ENCODE results near the gene TMEM106B. TPM values are rescaled to one million over a fixed set of nuclear protein-coding genes. Genes with fewer than 3 reads are reported as not detected.
A peak's percentile ranks its signal among the peaks of the same experiment; 100 is the strongest.

Gene TMEM106B
- total RNA-seq, 3 donors from 2014 or later, result 47.9 to 71.0 (median 61.1) TPM

GRCh38 chr7:12249706-12250105 lies 38.6 kb downstream of the TMEM106B start:
- Histone ChIP-seq H3K4me3 (no peak overlapping the region), H3K4me1 (no peaks in the 10 kb centered on the region), H3K27me3 (no peaks in the 10 kb centered on the region), H3K36me3 (no peaks in the 10 kb centered on the region), H3K9me3 (no peaks in the 10 kb centered on the region), H3K27ac (no peak overlapping the region)
- DNase-seq (ENCODE audit: low spot score in 2 of 2), result no peak
- intact Hi-C loops (cut with DNase I; ENCODE audit: low total_unique reads), result no loop called here
- TF ChIP-seq POLR2AphosphoS5 (IDR thresholded peaks at IDR 0.05) (no peak), POLR2A (IDR thresholded peaks at IDR 0.05) (no peak)
- TF ChIP-seq, protein P1, sequence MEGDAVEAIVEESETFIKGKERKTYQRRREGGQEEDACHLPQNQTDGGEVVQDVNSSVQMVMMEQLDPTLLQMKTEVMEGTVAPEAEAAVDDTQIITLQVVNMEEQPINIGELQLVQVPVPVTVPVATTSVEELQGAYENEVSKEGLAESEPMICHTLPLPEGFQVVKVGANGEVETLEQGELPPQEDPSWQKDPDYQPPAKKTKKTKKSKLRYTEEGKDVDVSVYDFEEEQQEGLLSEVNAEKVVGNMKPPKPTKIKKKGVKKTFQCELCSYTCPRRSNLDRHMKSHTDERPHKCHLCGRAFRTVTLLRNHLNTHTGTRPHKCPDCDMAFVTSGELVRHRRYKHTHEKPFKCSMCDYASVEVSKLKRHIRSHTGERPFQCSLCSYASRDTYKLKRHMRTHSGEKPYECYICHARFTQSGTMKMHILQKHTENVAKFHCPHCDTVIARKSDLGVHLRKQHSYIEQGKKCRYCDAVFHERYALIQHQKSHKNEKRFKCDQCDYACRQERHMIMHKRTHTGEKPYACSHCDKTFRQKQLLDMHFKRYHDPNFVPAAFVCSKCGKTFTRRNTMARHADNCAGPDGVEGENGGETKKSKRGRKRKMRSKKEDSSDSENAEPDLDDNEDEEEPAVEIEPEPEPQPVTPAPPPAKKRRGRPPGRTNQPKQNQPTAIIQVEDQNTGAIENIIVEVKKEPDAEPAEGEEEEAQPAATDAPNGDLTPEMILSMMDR (IDR thresholded peaks at IDR 0.05), result no peak

GRCh38 chr7:12250232-12250631 lies 39.1 kb downstream of the TMEM106B start:
- no peaks in the 10 kb centered on the region for H3K4me1 ChIP-seq
- H3K27me3 ChIP-seq, result no peaks in the 10 kb centered on the region
- no peak for TF ChIP-seq POLR2A (IDR thresholded peaks at IDR 0.05)
- no peak for TF ChIP-seq POLR2AphosphoS5 (IDR thresholded peaks at IDR 0.05)
- TF ChIP-seq, protein P1 (IDR thresholded peaks at IDR 0.05), result no peak
- H3K27ac ChIP-seq, result no peak overlapping the region
- DNase-seq (ENCODE audit: low spot score in 2 of 2), result no peak
- H3K36me3 ChIP-seq, result no peaks in the 10 kb centered on the region
- H3K4me3 ChIP-seq, result no peak overlapping the region
- intact Hi-C loops (cut with DNase I; ENCODE audit: low total_unique reads), result no loop called here
- no peaks in the 10 kb centered on the region for H3K9me3 ChIP-seq

- H3K27ac ChIP-seq, result no peak overlapping the region
- H3K36me3 ChIP-seq, result no peaks in the 10 kb centered on the region
- H3K27me3 ChIP-seq, result no peaks in the 10 kb centered on the region
- no peaks in the 10 kb centered on the region for H3K4me1 ChIP-seq
- TF ChIP-seq POLR2AphosphoS5 (IDR thresholded peaks at IDR 0.05) (no peak), POLR2A (IDR thresholded peaks at IDR 0.05) (no peak)
- TF ChIP-seq, protein P1 (IDR thresholded peaks at IDR 0.05), result no peak
- no peak overlapping the region for H3K4me3 ChIP-seq
- H3K9me3 ChIP-seq, result no peaks in the 10 kb centered on the region
- intact Hi-C loops (cut with DNase I; ENCODE audit: low total_unique reads), result no loop called here
- DNase-seq (ENCODE audit: low spot score in 2 of 2), result no peak
Measured at GRCh38 chr7:12256090-12256489, 45.0 kb downstream of the TMEM106B start.

GRCh38 chr7:12257582-12257981 lies 46.5 kb downstream of the TMEM106B start:
- H3K36me3 ChIP-seq, result no peaks in the 10 kb centered on the region
- no peak for TF ChIP-seq POLR2A (IDR thresholded peaks at IDR 0.05)
- TF ChIP-seq, protein P1 (IDR thresholded peaks at IDR 0.05), result no peak
- no peak for TF ChIP-seq POLR2AphosphoS5 (IDR thresholded peaks at IDR 0.05)
- intact Hi-C loops (cut with DNase I; ENCODE audit: low total_unique reads), result no loop called here
- no peaks in the 10 kb centered on the region for H3K9me3 ChIP-seq
- H3K27me3 ChIP-seq, result no peaks in the 10 kb centered on the region
- no peak for DNase-seq (ENCODE audit: low spot score in 2 of 2)
- no peak overlapping the region for H3K27ac ChIP-seq
- H3K4me3 ChIP-seq, result peak overlapping the region in 2 of 3 donors; percentile 1 to 39
- no peaks in the 10 kb centered on the region for H3K4me1 ChIP-seq

- Histone ChIP-seq H3K9me3 (no peaks in the 10 kb centered on the region), H3K4me1 (no peaks in the 10 kb centered on the region), H3K27me3 (no peaks in the 10 kb centered on the region), H3K36me3 (no peaks in the 10 kb centered on the region), H3K4me3 (no peak overlapping the region), H3K27ac (no peak overlapping the region)
- TF ChIP-seq POLR2AphosphoS5 (IDR thresholded peaks at IDR 0.05) (no peak), POLR2A (IDR thresholded peaks at IDR 0.05) (no peak)
- TF ChIP-seq, protein P1 (IDR thresholded peaks at IDR 0.05), result no peak
- no peak for DNase-seq (ENCODE audit: low spot score in 2 of 2)
- intact Hi-C loops (cut with DNase I; ENCODE audit: low total_unique reads), result no loop called here
Measured at GRCh38 chr7:12258074-12258473, 47.0 kb downstream of the TMEM106B start.

Data from breast epithelium (tissue), 4 donors.